HG03520 (cell line): ENCODE results near the gene TRDMT1.

Experiments
- ATAC-seq: cut with Tn5 transposase; IDR thresholded peaks from one replicate; pipeline ENCODE4 v1.9.1; 2021; ENCODE audit warnings: mild to moderate bottlenecking, moderate library complexity; ENCODE audit not compliant: unreplicated experiment

TRDMT1 gene

GRCh38 chr10:17213646-17214349 lies 12.3 kb upstream of the TRDMT1 start:
- no peak for ATAC-seq

GRCh38 chr10:17212802-17213221 lies 11.3 kb upstream of the TRDMT1 start:
- no peak for ATAC-seq

- ATAC-seq, result no peak
These were observed 8.9 kb upstream of the TRDMT1 start for GRCh38 chr10:17210361-17210760.

- ATAC-seq, result no peak
These were observed 8.4 kb upstream of the TRDMT1 start for GRCh38 chr10:17209881-17210280.

GRCh38 chr10:17209302-17209701 lies 7.8 kb upstream of the TRDMT1 start:
- no peak for ATAC-seq

- no peak for ATAC-seq
These were observed 7.0 kb upstream of the TRDMT1 start for GRCh38 chr10:17208476-17208875.

- ATAC-seq, result peak; percentile 47
These were observed 4.8 kb upstream of the TRDMT1 start for GRCh38 chr10:17206210-17206709.

GRCh38 chr10:17203416-17203815 lies 1.9 kb upstream of the TRDMT1 start:
- ATAC-seq, result no peak

GRCh38 chr10:17202999-17203398 lies 1.5 kb upstream of the TRDMT1 start:
- no peak for ATAC-seq

GRCh38 chr10:17202506-17202905 lies 1.0 kb upstream of the TRDMT1 start:
- ATAC-seq, result no peak

- ATAC-seq, result no peak
These were observed 283 bp upstream of the TRDMT1 start for GRCh38 chr10:17201794-17202116.

GRCh38 chr10:17200001-17200911 lies 1.2 kb downstream of the TRDMT1 start:
- ATAC-seq, result peak; percentile 25

- ATAC-seq, result no peak
These were observed 2.1 kb downstream of the TRDMT1 start for GRCh38 chr10:17199351-17199804.

- no peak for ATAC-seq
These were observed 4.9 kb downstream of the TRDMT1 start for GRCh38 chr10:17196573-17196972.

- no peak for ATAC-seq
These were observed 5.4 kb downstream of the TRDMT1 start for GRCh38 chr10:17196045-17196444.

GRCh38 chr10:17195083-17195482 lies 6.4 kb downstream of the TRDMT1 start:
- ATAC-seq, result no peak

- no peak for ATAC-seq
These were observed 10.9 kb downstream of the TRDMT1 start for GRCh38 chr10:17190602-17191001.

- ATAC-seq, result no peak
These were observed 12.8 kb downstream of the TRDMT1 start for GRCh38 chr10:17188644-17189172.

GRCh38 chr10:17185873-17186272 lies 15.6 kb downstream of the TRDMT1 start:
- no peak for ATAC-seq

- ATAC-seq, result no peak
These were observed 18.4 kb downstream of the TRDMT1 start for GRCh38 chr10:17183110-17183509.

- ATAC-seq, result no peak
These were observed 19.7 kb downstream of the TRDMT1 start for GRCh38 chr10:17181751-17182150.

- no peak for ATAC-seq
These were observed 20.4 kb downstream of the TRDMT1 start for GRCh38 chr10:17181110-17181509.
